COLO668 (cell line): ENCODE results near the gene ETHE1.

Experiments
- DNase-seq: peaks from one replicate; lab custom pipeline; 2025; ENCODE audit not compliant: unreplicated experiment; lab: John Stamatoyannopoulos, UW

Gene ETHE1

GRCh38 chr19:43495082-43495481 is 31.9 kb downstream of the ETHE1 start:
- no peak for DNase-seq

GRCh38 chr19:43490759-43491158 is 36.2 kb downstream of the ETHE1 start:
- no peak for DNase-seq

DNA sequence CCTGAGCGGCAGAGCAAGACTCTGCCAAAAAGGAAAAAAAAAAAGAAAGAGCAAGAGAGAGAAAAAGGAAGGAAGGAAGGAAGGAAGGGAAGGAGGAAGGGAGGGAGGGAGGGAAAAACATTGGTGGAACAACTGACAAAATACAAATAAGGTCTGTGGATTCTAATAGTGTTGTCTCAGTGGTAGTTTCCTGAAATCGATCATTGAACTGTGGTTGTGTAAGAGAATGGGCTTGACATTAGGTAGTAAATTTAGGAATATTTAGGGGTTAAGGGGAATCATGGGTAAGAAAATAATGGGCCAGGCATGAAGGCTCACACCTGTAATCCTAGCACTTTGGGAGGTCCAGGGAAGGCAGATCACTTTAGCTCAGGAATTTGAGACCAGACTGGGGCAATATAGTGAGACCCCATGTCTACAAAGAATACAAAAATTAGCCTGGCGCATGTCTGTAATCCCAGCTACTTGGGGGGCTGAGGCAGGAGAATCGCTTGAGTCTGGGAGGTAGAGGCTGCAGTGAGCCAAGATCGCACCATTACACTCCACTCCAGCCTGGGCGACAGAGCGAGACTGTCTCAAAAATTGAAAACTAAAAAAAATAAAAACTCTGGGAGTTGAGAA is 36.9 kb downstream of the ETHE1 start:
- DNase-seq: no peak

- no peak for DNase-seq
Measured at GRCh38 chr19:43489310-43489709, 37.7 kb downstream of the ETHE1 start.

DNA sequence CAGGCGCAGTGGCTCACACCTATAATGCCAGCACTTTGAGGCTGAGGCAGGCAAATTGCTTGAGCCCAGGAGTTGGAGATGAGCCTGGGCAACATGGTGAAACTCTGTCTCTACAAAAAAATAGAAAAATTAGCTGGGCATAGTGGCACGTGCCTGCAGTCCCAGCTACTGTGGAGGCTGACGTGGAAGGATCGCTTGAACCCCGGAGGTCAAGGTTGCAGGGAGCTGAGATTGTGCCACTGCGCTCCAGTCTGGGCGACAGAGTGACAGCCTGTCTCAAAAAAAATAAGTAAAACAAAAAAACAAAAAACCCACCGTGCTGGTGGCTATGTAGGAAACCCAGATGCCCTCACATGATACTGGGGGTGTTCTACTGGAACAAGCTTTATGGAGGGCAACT is 38.8 kb downstream of the ETHE1 start:
- no peak for DNase-seq

- DNase-seq: no peak
Measured at GRCh38 chr19:43486412-43486811, 40.6 kb downstream of the ETHE1 start.

DNA sequence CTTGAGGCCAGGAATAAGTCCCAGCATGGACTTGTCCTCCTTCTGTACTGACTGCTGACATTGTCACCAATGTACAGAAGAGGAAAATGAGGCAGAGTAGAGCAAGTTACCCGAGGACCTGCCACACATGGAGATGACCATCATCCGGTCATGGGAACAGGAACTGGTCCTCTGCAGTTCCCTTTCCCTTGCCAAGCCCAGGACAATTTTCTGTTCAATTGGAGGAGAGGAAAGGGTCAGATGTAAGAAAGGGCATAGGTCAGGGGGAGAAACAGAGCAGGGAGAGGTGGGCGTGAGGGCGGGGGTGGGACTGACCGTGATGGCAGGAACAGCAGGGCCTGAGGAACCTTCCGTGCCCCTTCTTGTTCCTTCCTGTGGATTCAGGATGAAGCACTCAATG is 41.0 kb downstream of the ETHE1 start:
- no peak for DNase-seq

GRCh38 chr19:43483281-43483680 is 43.7 kb downstream of the ETHE1 start:
- DNase-seq: no peak

DNA sequence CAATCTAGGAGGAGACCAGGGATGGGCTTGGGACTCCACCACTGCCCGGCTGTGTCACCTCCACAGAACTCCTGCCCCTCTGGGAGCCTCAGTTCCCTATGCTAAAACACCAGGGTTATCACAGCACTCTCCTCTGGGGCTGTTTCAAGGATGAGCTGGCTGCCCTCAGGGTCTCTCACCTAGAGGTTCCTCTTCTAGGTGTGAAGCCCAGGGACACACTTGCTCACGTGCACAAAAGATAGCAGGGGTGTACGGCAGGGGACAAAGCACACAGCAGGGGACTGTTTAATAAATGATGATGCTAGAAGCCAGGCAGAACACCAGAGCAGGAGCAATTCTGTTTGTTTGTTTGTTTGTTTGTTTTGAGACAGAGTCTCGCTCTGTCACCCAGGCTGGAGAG is 44.8 kb downstream of the ETHE1 start:
- no peak for DNase-seq

- no peak for DNase-seq
Measured at GRCh38 chr19:43481701-43482100, 45.3 kb downstream of the ETHE1 start.

- no peak for DNase-seq
Measured at GRCh38 chr19:43480574-43480973, 46.4 kb downstream of the ETHE1 start.

DNA sequence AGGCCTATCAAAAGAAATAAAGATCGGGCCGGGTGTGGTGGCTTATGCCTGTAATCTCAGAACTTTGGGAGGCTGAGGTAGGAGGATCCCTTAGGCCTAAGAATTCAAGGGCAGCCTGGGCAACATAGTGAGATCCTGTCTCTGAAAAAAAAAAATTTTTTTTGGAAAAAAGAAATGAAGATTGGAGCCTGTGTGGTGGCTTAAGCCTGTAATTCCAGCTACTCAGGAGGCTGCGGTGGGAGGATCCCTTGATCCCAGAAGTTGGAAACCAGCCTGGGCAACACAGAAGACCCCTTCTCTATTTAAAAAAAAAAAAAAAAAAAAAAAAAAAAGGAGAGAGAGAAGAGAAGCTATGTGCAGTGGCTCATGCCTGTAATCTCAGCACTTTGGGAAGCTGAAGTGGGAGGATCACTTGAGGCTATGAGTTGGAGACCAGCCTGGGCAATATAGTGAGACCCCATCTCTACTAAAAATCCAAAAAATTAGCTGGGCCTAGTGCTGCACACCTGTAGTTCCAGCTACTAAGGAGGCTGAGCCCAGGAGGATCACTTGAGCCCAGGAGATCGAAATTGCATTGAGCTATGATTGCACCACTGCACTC is 46.9 kb downstream of the ETHE1 start:
- DNase-seq: no peak

GRCh38 chr19:43479226-43479625 is 47.8 kb downstream of the ETHE1 start:
- DNase-seq: no peak

- DNase-seq: no peak
Measured at GRCh38 chr19:43478323-43478722, 48.7 kb downstream of the ETHE1 start.

DNA sequence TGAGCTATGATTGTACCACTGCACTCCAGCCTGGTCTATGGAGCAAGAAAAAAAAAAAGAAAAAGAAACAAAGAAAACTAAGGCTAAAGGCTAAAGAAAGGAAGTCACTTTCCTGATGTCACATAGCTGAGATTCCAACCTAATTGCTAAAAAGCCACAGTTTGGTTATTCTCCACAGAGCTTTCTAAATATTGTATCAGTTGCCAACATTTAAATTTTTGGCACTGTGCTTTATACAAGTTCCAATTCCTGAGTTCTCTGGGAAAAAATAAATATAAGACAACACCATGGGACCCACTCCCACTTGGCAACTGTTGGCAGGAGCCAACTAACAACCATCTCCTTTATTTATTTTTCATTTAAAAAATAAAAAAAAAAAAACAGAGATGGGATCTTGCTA is 50.4 kb downstream of the ETHE1 start:
- no peak for DNase-seq

GRCh38 chr19:43474986-43475705 is 51.9 kb downstream of the ETHE1 start:
- DNase-seq: peak; percentile 80

DNA sequence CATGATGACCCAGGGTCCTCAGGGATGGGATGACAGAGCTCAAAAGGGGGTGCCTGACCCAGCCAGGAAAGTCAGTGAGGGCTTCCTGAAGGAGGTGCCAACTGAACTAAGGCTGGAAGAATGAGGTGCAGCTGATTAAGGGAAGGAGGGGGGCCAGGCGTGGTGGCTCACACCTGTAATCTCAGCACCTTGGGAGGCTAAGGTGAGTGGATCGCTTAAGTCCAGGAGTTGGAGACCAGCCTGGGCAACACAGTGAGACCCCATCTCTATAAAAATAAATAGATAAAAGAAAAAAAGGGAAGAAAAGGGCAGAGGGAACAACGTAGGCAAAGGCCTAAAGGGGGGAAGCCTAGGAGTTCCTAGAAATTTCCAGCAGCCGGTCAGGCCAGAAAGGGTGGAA is 52.5 kb downstream of the ETHE1 start:
- DNase-seq: no peak

- no peak for DNase-seq
Measured at GRCh38 chr19:43471091-43471490, 55.9 kb downstream of the ETHE1 start.

GRCh38 chr19:43470288-43470687 is 56.7 kb downstream of the ETHE1 start:
- no peak for DNase-seq

DNA sequence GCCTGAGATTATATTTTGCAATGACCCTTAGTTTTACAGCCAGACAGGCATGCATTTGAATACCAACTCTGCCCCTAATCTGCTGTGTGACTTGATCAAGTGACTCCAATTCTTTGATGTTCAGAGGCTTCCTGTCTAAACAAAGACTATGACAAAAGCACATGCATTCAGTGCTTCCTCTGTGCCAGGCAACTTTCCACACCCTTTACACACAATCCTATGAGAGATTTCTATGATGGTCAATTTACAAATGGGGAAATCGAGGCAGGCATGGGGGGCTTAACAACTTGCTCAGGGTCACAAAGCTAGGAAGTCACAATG is 57.9 kb downstream of the ETHE1 start:
- DNase-seq: no peak

DNA sequence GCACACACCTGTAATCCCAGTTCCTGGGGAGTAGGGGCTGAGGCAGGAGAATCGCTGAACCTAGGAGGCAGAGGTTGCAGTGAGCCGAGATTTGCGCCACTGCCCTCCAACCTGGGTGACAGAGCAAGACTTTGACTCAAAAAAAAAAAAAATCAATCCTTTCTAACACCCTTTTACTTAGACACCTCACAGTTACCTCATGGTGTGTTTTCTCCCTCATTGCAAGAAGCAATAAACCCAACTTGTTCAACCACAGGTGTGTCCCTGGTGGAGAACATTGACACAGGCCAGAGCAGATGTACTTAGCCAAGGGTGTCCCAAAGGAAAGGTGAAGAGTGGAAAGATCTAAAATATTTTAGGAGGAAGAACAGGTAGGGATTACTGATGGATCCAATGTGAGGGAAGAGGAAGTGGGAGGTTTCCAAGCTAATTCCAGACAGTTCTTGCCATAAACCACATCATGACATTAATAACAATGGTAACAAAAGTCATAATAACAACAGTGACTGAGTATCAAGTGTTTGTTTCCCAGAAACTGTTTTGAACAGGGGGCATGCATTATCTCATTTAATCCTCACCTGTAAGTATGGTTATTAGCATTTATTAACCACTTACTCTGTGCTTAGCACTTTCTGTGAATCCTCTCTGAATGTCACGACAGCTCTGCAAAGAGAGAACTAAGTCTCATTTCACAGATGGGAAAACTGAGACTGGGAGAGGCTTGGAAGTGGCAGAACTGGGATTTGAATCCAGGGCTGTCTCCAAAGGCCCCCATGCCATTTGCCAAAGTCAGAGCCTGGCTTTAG is 58.4 kb downstream of the ETHE1 start:
- no peak for DNase-seq

- no peak for DNase-seq
Measured at GRCh38 chr19:43467730-43468129, 59.3 kb downstream of the ETHE1 start.
